Raji (cell line): Measurements from ENCODE around the gene LGALS12.

Experiments used
- POLR2A ChIP-seq: IDR thresholded peaks from 2 replicates; pipeline ENCODE4 v1.6.1; 2011; ENCODE audit warnings: low read depth, low read length, control low read depth; ENCODE audit not compliant: insufficient read depth

Gene LGALS12

DNA sequence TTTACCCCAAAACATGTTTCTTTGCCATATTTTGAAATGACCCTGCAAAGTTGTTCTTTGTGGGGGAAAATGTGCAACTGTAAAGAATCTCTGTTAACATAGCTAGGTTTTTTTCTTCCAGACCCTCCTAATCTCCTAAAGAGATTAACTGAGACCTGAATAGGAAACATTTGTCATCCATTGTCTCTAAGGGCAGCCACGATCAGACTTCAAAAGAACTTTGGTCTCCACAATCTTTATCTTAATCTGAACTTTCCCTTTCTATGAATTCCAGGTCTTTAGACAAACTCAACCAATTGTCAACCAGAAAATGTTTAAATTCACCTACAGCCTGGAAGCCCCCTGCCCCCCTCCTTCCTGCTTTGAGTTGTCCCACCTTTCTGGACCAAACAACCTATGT, 4.6 kb upstream of the LGALS12 start:
- TF ChIP-seq POLR2A, result no peak

GRCh38 chr11:63502252-63502820, 3.5 kb upstream of the LGALS12 start:
- no peak for TF ChIP-seq POLR2A

DNA sequence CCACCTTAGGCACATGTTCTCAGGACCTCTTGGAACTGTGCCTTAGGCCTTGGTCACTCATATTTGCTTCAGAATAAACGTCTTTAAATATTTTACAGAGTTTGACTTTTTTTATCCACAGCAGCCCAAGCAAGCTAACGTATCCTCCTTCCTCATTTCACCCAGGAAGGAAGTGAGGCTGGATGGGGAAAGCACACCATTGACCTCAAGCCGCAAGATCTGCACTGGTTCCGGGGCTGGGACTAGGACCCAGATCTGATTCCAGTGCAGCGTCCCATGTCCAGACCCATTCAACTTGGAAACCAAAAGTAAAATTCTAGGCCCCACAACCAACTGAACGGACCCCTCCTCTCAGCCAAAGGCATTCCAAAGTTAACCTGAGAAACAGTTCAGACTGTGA, 2.4 kb upstream of the LGALS12 start:
- TF ChIP-seq POLR2A, result no peak

DNA sequence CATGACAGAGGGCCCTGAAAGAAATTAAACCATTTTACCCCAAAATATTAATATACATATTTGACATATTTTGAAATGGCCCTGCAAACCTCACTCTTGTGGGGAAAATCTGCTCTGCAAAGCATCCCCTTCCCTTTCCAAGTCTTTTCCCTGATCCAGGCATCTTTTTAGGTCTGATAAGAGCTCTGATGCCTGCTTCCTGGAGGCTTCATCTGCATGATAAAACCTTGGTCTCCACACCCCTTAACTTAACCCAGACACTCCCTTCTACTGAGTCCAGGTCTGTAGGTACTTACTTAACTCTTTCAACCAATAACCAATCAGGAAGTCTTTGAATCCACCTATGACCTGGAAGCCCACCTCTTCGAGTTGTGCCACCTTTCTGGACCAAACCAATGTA, 1.8 kb upstream of the LGALS12 start:
- no peak for TF ChIP-seq POLR2A

GRCh38 chr11:63504933-63505586, 824 bp upstream of the LGALS12 start:
- no peak for TF ChIP-seq POLR2A

- no peak for TF ChIP-seq POLR2A
These were observed 992 bp downstream of the LGALS12 start for GRCh38 chr11:63506876-63507275.

DNA sequence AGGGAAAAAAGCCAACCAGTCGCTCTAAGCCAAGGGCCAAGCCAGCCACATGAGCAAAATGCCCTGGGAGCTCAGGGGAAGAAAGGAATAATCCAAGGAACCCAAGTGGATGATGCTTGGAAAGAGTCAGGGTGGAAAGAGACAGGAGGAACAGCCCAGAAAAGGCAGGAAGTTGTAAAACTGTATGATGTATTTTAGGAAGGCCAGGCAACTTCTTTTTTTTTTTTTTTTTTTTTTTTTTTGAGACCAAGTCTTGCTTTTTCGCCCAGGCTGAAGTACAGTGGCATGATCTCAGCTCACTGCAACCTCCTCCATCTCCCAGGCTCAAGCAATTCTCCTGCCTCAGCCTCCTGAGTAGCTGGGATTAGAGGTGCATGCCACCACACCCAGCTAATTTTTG, 1.6 kb downstream of the LGALS12 start:
- no peak for TF ChIP-seq POLR2A

DNA sequence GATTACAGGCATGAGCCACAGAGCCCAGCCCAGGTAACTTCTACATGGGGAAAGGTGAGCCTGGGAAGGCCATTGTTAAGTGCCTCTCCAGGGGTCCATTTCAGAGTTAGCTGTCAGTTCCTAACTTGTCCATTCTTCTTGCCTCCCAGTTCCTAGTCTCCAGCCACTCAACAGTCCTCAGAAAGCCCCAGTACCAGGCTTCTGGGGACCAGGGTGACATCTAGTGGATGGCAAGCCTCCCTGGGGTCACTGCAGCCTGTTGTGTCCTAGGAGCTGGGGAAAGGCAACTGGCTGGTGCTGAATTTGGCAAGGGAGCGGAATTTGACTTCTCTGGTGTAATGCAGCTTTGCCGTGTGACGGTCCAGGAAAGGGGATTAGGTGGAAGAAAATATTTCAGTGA, 2.1 kb downstream of the LGALS12 start:
- no peak for TF ChIP-seq POLR2A

DNA sequence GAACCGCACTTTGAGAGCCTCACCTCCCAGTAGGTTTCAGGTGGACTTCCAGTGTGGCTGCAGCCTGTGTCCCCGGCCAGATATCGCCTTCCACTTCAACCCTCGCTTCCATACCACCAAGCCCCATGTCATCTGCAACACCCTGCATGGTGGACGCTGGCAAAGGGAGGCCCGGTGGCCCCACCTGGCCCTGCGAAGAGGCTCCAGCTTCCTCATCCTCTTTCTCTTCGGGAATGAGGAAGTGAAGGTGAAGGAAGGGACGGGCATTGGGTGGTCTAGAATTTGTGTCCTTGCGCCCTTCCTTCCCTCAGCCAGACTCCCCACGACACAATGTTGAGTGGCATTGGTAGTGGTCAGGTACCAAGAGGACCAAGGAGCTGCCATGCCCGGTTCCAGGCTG, 2.9 kb downstream of the LGALS12 start:
- TF ChIP-seq POLR2A, result no peak

- no peak for TF ChIP-seq POLR2A
These were observed 4.6 kb downstream of the LGALS12 start for GRCh38 chr11:63510360-63511047.

DNA sequence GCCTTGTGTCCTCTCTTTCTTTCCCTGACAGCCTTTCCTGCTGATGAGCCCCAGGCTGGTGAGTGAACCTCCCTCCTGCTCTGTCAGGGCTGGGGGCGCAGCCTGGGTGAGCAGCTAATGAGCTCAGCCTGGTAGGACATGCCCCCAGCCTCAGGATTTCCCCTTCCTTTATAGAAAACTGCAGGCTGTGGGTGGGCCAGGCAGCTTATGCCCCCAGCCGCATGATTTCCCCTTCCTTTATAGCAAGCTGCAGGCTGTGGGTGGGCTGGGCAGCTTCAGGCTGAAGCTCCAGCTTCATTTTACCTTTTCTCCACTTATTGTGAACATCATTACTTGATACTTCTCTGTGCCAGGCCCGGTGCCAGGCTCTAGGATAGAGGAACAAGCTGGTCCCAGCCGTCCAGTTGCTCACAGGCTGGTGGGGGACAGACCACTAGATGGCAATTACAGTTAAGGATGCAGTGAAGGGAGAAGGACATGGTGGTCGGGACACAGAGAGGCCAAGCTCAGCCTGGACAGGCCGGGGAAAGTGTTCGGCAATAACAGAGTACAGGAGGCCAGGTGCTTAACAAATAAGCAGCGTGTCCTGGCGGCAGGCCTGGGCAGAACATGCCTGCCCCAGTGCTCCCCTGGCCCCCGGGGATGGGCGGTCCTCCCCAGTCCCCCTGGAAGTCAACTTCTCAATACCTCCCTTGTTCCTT, 5.3 kb downstream of the LGALS12 start:
- no peak for TF ChIP-seq POLR2A

DNA sequence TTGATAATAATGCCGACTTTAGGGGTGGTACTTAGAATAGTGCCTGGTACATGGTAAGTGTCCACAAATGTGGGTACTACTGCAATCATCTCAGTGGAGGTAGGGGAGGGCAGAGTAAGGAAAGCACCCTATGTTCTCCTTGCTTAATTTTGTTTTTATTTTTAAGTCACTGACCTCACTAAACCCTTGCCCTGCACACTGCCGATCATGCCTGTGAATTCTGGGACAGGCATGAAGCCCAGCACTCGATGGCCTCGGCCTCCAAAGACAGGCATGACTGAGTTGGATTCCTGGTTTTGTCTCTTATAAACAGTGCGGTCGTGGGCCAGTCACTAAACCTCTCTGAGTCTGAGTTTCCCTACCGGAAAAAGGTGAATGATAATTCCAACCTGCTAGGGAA, 6.9 kb downstream of the LGALS12 start:
- TF ChIP-seq POLR2A, result no peak

DNA sequence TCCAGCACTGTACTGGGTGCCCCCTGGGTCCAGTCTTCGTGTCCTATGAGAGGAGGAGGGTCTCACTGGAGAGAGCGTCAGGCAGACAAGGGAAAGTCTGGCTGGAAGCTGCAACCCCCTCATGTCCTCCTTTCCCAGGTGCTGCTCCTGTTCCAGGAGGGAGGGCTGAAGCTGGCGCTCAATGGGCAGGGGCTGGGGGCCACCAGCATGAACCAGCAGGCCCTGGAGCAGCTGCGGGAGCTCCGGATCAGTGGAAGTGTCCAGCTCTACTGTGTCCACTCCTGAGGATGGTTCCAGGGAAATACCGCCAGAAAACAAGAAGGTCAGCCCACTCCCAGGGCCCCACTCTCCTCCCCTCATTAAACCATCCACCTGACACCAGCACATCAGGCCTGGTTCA, 10.2 kb downstream of the LGALS12 start:
- TF ChIP-seq POLR2A, result no peak

DNA sequence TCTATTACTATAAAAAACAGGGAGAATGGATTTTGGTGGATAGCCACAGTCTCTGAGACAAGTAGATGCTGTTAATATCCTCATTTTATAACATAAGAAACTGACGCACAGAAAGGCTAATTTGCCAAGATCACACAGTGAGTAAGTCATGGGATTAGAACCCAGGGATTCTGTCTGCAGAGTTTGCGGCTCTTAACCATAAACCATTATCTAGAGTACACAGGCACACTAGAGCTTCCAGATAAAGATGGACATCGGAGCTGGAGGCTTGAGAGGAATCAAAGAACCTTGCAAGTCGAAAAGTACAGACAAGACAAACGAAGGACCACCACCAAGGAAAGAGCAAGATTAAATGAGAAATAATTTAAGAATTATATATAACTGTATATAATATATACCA, 11.3 kb downstream of the LGALS12 start:
- no peak for TF ChIP-seq POLR2A

- TF ChIP-seq POLR2A, result no peak
These were observed 12.7 kb downstream of the LGALS12 start for GRCh38 chr11:63518548-63518947.

DNA sequence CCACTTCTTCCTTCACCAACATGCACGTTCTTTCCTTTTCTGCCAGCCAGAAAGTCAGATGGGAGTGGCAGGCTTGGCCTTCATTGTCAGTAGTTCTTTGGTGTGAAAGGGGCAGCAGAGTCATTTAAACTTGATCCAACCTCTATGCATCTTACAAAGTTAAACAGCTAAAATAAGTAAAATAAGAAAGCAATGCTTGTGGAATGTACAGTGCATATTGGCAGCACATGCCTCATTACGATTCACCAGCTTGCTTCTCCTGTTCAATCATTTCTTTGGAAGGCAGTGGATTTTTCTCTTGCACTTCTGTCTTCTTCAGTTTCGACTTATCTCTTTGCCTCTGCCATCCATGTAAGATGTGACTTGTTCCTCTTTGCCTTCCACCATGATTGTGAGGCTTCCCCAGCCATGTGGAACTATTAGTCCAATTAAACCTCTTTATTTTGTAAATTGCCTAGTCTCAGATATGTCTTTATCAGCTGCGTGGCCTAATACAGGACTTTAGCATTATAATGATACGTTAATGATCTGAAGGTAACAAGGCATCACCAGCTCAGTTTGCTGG, 14.8 kb downstream of the LGALS12 start:
- no peak for TF ChIP-seq POLR2A

DNA sequence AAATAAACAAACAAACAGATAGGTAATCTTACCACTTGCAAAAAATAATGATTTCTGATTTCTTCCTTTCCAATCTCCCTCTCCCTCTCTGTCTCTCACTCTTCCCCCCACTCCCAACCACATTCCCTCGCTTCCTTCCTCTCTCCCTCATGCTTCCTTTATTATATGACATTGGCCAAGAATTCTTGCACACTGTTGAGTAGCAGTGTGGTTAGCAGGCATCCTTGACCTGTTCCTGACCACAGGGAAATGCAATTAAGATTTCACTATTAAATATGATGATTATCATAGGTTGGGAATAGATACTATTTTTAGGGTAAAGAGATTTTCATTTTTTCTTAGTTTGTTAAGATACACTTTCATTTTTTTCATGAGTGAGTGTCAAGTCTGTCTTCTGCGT, 16.0 kb downstream of the LGALS12 start:
- TF ChIP-seq POLR2A, result no peak
